ENCODE data around the gene GDF10. TPM values are rescaled to one million over a fixed set of nuclear protein-coding genes. Genes with fewer than 3 reads are reported as not detected.

GDF10 gene
- total RNA-seq, 4 donors from 2014 or later = 0.23 to 3.9 (median 1.0) TPM

DNA sequence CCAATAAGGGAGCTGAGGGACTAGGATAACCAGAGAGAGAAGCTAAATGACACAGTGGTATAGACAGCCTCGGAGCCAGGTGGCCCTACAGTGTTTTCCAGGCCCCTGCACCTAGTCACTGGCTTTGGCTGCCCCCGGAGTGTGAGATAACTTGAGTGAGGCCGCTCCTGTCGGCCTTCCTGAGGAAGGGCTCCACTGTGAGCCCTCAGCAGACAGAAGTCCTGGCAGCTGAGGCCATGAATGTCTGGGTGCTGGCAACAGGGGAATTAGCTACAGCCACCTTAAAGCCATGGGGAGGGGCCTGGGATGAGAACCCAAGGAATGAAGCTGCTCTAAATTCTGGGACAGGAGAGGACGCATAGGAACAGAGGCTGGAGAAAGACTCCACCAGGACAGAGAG lies 4.6 kb upstream of the GDF10 start:
- TF ChIP-seq POLR2A (IDR thresholded peaks at IDR 0.05) = no peak
- TF ChIP-seq, protein P1, sequence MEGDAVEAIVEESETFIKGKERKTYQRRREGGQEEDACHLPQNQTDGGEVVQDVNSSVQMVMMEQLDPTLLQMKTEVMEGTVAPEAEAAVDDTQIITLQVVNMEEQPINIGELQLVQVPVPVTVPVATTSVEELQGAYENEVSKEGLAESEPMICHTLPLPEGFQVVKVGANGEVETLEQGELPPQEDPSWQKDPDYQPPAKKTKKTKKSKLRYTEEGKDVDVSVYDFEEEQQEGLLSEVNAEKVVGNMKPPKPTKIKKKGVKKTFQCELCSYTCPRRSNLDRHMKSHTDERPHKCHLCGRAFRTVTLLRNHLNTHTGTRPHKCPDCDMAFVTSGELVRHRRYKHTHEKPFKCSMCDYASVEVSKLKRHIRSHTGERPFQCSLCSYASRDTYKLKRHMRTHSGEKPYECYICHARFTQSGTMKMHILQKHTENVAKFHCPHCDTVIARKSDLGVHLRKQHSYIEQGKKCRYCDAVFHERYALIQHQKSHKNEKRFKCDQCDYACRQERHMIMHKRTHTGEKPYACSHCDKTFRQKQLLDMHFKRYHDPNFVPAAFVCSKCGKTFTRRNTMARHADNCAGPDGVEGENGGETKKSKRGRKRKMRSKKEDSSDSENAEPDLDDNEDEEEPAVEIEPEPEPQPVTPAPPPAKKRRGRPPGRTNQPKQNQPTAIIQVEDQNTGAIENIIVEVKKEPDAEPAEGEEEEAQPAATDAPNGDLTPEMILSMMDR (IDR thresholded peaks at IDR 0.05) = no peak
- DNase-seq (ENCODE audit: low spot score in 2 of 2) = peak in 1 of 2 donors; percentile 69
- intact Hi-C loops (cut with DNase I; ENCODE audit: low total_unique reads) = no loop called here
- no peak overlapping the region for H3K4me3 ChIP-seq (ENCODE audit: low read depth, poor library complexity, severe bottlenecking)
- WGBS, 2 donors = 95% methylated on average over 5 of the region's 5 CpGs

DNA sequence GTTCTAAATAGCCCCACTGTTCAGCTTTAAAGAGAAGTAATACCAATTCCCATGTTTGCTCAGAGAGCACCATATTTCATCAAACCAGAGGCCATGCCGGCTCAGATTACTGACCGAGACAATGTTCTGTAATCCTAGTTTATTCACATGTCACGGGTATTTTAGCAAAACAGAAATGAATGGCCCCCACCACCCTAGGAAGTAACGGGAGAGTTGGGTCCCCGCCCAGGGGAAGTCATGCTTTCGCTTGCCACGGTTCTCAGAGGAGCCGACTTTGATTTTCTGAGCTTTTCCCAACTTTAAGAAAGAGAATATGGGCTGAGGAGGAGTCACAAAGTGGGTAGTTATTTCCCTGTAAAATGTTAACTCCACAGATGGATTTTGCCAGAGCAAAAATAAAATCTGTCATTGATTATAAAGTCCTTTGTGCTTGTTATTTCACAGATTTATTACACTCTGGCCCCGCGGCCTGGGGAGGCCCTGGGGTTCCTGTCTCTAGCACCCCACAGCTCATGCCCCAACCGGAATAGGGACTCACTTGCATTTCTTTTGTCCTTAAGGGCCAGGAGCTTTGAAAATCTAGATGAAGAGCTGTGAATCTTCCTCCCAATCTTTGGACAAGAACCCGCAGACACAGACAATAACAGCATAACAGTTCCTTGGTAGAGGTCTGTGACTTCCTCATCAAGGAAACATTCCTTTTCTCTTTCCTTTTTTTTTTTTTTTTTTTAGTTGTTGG lies 3.7 kb upstream of the GDF10 start:
- DNase-seq (ENCODE audit: low spot score in 2 of 2) = peak; percentile 71 to 90
- WGBS, 2 donors = 38 to 47% methylated on average over 12 of the region's 12 CpGs
- H3K4me3 ChIP-seq (ENCODE audit: low read depth, poor library complexity, severe bottlenecking) = no peak overlapping the region
- TF ChIP-seq, protein P1 (IDR thresholded peaks at IDR 0.05) = no peak
- no peak for TF ChIP-seq POLR2A (IDR thresholded peaks at IDR 0.05)
- intact Hi-C loops (cut with DNase I; ENCODE audit: low total_unique reads) = no loop called here

DNA sequence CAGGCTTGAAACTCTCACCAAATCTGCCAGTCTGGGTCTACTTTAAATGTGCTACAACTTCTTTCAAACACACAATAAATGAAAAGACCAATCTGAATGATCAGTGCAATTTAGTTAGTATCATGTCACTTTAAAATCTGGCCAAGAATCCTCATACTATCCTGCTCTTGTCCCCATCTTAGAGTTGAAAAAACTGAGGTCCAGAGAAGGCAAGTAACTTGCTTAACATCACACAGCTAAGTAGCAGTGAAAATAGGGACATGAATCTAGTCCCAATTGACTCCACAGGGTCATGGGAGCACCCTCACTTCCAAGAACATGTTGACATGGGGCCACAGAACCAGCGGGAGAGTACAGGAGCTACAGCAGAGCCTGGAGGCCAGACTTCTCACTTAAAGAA lies 3.1 kb upstream of the GDF10 start:
- intact Hi-C loops (cut with DNase I; ENCODE audit: low total_unique reads) = no loop called here
- DNase-seq (ENCODE audit: low spot score in 2 of 2) = no peak
- TF ChIP-seq, protein P1 (IDR thresholded peaks at IDR 0.05) = no peak
- TF ChIP-seq POLR2A (IDR thresholded peaks at IDR 0.05) = no peak
- H3K4me3 ChIP-seq (ENCODE audit: low read depth, poor library complexity, severe bottlenecking) = no peak overlapping the region
- 56 to 67% methylated on average over 1 of the region's 1 CpG for WGBS, 2 donors

DNA sequence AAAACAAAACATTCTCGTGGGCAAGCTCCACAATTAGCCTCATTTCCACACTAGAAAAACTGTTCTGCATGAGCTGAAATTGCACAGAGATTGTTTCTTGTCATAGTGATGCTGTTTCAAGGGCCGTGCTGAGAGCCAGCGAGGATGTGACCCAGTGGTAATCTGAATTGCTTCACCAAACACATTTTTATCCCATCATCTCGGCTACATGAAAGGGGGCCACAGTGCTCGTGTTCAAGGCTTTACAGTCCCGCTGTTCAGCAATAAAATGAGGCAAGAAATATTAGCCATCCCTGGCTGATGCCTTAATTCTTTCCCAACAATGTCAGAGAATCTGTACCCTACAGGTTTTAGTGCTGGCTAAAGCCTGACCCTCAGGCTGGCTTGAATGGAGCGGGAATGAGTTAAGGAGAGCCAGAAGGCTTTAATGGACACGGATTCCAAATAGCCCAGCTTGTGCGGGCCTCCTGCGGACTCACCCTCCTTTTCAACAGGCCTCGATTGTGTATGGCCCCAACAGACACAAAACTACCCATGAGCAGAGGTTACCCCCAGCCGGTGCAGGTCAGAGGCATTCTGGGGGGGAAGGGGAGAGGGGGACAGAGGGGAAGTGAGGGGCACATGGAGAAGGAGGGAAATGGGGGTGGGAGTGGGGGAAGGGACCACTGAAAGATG lies 2.0 kb upstream of the GDF10 start:
- DNase-seq (ENCODE audit: low spot score in 2 of 2) = peak in 1 of 2 donors; percentile 36
- intact Hi-C loops (cut with DNase I; ENCODE audit: low total_unique reads) = no loop called here
- TF ChIP-seq, protein P1 (IDR thresholded peaks at IDR 0.05) = no peak
- TF ChIP-seq POLR2A (IDR thresholded peaks at IDR 0.05) = no peak
- H3K4me3 ChIP-seq (ENCODE audit: low read depth, poor library complexity, severe bottlenecking) = no peak overlapping the region
- 90 to 95% methylated on average over 12 of the region's 12 CpGs for whole genome bisulfite sequencing, 2 donors

DNA sequence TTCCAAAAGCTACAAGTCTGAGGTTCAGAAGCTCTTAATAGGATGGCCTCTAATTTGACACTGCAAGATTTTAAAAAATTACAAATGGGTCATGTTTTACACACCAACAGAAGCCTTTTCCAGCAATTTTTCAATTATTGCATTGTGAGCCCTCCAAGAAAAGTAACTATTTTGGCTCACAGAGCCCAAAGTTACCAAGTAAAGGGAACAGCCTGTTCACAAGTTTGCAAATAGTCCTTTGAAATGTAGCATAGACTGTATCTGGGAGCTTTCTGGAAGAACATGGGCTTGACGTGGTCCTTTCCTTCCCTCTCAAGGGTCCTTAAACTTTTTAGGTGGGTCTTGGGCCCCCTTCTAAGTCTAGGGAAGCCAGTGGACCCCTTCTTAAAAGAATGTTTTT lies 1.3 kb upstream of the GDF10 start:
- intact Hi-C loops (cut with DNase I; ENCODE audit: low total_unique reads) = no loop called here
- 74 to 83% methylated on average over 1 of the region's 1 CpG for WGBS, 2 donors
- TF ChIP-seq POLR2A (IDR thresholded peaks at IDR 0.05) = no peak
- TF ChIP-seq, protein P1 (IDR thresholded peaks at IDR 0.05) = no peak
- H3K4me3 ChIP-seq (ENCODE audit: low read depth, poor library complexity, severe bottlenecking) = no peak overlapping the region
- DNase-seq (ENCODE audit: low spot score in 2 of 2) = no peak

Data from lower leg skin (tissue), 4 donors.